NCI-H2196 treated with DMSO at 0.1 percent for 48 hours (cell line): ENCODE measurements around the gene CASQ1.

Experiments
- DNase-seq: peaks from one replicate; lab custom pipeline; 2025; ENCODE audit not compliant: unreplicated experiment; lab: John Stamatoyannopoulos, UW

CASQ1 gene

GRCh38 chr1:160224606-160225005, 34.2 kb downstream of the CASQ1 start:
- DNase-seq = no peak

- DNase-seq = no peak
These were observed 35.0 kb downstream of the CASQ1 start for GRCh38 chr1:160225345-160225744.

GRCh38 chr1:160226623-160227022, 36.2 kb downstream of the CASQ1 start:
- no peak for DNase-seq

- no peak for DNase-seq
These were observed 36.7 kb downstream of the CASQ1 start for GRCh38 chr1:160227034-160227433.

GRCh38 chr1:160227561-160227960, 37.2 kb downstream of the CASQ1 start:
- DNase-seq = no peak

- no peak for DNase-seq
These were observed 38.1 kb downstream of the CASQ1 start for GRCh38 chr1:160228431-160228830.

GRCh38 chr1:160232911-160233310, 42.5 kb downstream of the CASQ1 start:
- no peak for DNase-seq

- no peak for DNase-seq
These were observed 46.4 kb downstream of the CASQ1 start for GRCh38 chr1:160236806-160237205.

- DNase-seq = no peak
These were observed 47.2 kb downstream of the CASQ1 start for GRCh38 chr1:160237558-160237957.

- no peak for DNase-seq
These were observed 48.0 kb downstream of the CASQ1 start for GRCh38 chr1:160238408-160238807.

- no peak for DNase-seq
These were observed 49.4 kb downstream of the CASQ1 start for GRCh38 chr1:160239582-160240299.

GRCh38 chr1:160243767-160244166, 53.4 kb downstream of the CASQ1 start:
- no peak for DNase-seq

- DNase-seq = no peak
These were observed 53.8 kb downstream of the CASQ1 start for GRCh38 chr1:160244209-160244608.

- no peak for DNase-seq
These were observed 55.1 kb downstream of the CASQ1 start for GRCh38 chr1:160245434-160245833.

- no peak for DNase-seq
These were observed 56.7 kb downstream of the CASQ1 start for GRCh38 chr1:160247053-160247452.

- DNase-seq = no peak
These were observed 60.6 kb downstream of the CASQ1 start for GRCh38 chr1:160251011-160251410.
